GM10266 (cell line): Measurements from ENCODE around the gene AP3D1.

Experiments
- DNase-seq: peaks from one replicate; pipeline ENCODE4 v3.0.0; 2012; ENCODE audit errors: extremely low spot score
- CTCF ChIP-seq: IDR thresholded peaks from 2 replicates; pipeline ENCODE4 v1.5.1; 2012; ENCODE audit warnings: mild to moderate bottlenecking, low read depth; ENCODE audit not compliant: control insufficient read depth, insufficient read depth; ENCODE audit errors: missing control alignments

The AP3D1 gene

GRCh38 chr19:2195361-2195760 is 44.0 kb upstream of the AP3D1 start:
- TF ChIP-seq CTCF: no peak

GRCh38 chr19:2194513-2195078 is 43.2 kb upstream of the AP3D1 start:
- no peak for TF ChIP-seq CTCF
- DNase-seq: no peak

More at GRCh38 chr19:2195361-2195760, 44.0 kb upstream of the AP3D1 start:
- no peak for DNase-seq

GRCh38 chr19:2193807-2194206 is 42.4 kb upstream of the AP3D1 start:
- DNase-seq: no peak
- no peak for TF ChIP-seq CTCF

GRCh38 chr19:2192862-2193261 is 41.5 kb upstream of the AP3D1 start:
- DNase-seq: no peak
- no peak for TF ChIP-seq CTCF

GRCh38 chr19:2191456-2192310 is 40.3 kb upstream of the AP3D1 start:
- DNase-seq: no peak
- TF ChIP-seq CTCF: no peak

- TF ChIP-seq CTCF: no peak
- no peak for DNase-seq
These were observed 39.6 kb upstream of the AP3D1 start for GRCh38 chr19:2190848-2191455.

GRCh38 chr19:2189880-2190279 is 38.5 kb upstream of the AP3D1 start:
- no peak for DNase-seq
- no peak for TF ChIP-seq CTCF
